Measurements from ENCODE around the gene TMEM170A. TPM values are rescaled to one million over a fixed set of nuclear protein-coding genes. Genes with fewer than 3 reads are reported as not detected.

Gene TMEM170A
- total RNA-seq, 1 experiment from 2014 or later = 34.5 TPM

DNA sequence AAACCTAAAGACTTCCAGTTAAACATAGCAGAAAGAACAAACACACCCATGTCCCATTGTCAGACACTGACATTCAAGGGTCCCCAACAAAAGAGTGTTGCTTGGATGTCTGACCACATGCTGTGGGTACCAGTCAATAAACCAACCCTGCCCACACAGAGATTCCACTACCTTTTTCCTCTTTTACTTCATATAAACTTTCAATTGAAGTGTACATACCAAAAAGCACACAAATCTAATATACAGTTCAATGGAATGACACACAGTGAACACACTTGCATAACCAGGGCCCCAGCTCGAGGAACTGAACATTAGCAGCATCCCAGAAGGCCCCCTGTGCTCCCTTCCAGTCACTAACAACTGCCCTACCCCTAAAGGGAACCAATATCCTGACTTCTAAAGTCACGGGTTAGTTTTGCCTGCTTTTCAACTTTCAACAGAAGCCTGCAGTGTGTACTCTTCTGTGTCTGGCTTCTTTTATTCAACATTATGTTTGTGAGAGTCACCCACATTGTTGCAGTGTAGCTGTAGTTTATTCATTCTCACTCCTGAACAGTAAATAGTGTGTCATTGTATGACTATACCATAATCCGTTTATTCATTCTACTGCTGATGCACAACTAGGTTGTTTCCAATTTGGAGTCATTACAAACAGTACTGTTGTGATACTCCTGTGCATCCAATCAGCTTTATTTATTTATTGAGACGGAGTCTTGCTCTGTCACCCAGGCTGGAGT lies 49.2 kb downstream of the TMEM170A start:
- BruUV-seq (replicated peaks) = no TSS peak

DNA sequence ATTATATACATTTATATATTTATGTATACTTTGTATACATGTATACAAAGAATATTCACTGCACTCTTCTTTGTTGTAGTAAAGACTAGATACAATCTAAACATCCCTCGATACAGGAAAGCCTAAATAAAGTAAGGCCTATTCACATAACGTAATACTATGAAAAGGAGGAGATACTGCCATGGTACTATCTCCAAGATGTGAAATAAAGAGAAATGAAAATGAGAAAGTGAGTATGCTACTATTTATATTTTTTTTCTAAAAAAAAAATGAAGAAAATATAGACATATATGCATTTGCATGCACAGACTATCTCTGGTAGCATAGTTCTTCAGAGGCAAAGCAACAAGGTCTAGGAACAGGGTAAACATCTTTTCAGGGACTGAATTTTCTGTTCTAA lies 50.5 kb downstream of the TMEM170A start:
- intact Hi-C loops (cut with micrococcal nuclease) = no loop called here

More for the DNA sequence above, 49.2 kb downstream of the TMEM170A start:
- Histone ChIP-seq H3K9ac (ENCODE audit: low read length) (no peak overlapping the region), H3K27me3 (ENCODE audit: insufficient read depth, low read length) (no peaks in the 10 kb centered on the region), H3K4me1 (ENCODE audit: control insufficient read depth in 1 of 2, insufficient read depth in 2 of 2, low read length in 2 of 2) (no peaks in the 10 kb centered on the region), H3K4me2 (ENCODE audit: low read length) (no peak overlapping the region), H2AFZ (ENCODE audit: low read depth, low read length, poor library complexity, severe bottlenecking) (no peak overlapping the region), H4K20me1 (ENCODE audit: insufficient read depth) (no peaks in the 10 kb centered on the region), H3K36me3 (ENCODE audit: control insufficient read depth in 1 of 2, insufficient read depth in 2 of 2, low read length in 2 of 2) (peaks cover 9 to 14% of the 10 kb centered on the region in 2 experiments), H3K4me3 (replicated peaks in 1 of 2; ENCODE audit: low read depth in 1 of 2, low read length in 2 of 2) (no peak overlapping the region), H3K9me3 (ENCODE audit: control insufficient read depth in 1 of 2, insufficient read depth in 1 of 2, low read depth in 1 of 2, low read length in 2 of 2) (no peaks in the 10 kb centered on the region), H3K9me2 (ENCODE audit: insufficient read depth) (no peaks in the 10 kb centered on the region), H3K27ac (ENCODE audit: low read depth, low read length) (no peak overlapping the region), H3K79me2 (ENCODE audit: insufficient read depth, low read length) (peaks cover 65% of the 10 kb centered on the region)
- TF ChIP-seq SRF (IDR thresholded peaks at IDR 0.05; ENCODE audit: low read depth) = no peak
- no peak for TF ChIP-seq JUND (IDR thresholded peaks at IDR 0.05)
- TF ChIP-seq, protein P1, sequence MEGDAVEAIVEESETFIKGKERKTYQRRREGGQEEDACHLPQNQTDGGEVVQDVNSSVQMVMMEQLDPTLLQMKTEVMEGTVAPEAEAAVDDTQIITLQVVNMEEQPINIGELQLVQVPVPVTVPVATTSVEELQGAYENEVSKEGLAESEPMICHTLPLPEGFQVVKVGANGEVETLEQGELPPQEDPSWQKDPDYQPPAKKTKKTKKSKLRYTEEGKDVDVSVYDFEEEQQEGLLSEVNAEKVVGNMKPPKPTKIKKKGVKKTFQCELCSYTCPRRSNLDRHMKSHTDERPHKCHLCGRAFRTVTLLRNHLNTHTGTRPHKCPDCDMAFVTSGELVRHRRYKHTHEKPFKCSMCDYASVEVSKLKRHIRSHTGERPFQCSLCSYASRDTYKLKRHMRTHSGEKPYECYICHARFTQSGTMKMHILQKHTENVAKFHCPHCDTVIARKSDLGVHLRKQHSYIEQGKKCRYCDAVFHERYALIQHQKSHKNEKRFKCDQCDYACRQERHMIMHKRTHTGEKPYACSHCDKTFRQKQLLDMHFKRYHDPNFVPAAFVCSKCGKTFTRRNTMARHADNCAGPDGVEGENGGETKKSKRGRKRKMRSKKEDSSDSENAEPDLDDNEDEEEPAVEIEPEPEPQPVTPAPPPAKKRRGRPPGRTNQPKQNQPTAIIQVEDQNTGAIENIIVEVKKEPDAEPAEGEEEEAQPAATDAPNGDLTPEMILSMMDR (IDR thresholded peaks at IDR 0.05 in 2 of 3, conservative IDR thresholded peaks at IDR 0.05 in 1 of 3; ENCODE audit: borderline replicate concordance in 1 of 3, insufficient read depth in 1 of 3, low read depth in 2 of 3, low read length in 2 of 3) = no peak
- TF ChIP-seq EZH2 (IDR thresholded peaks at IDR 0.05) = no peak
- TF ChIP-seq EGR1 (IDR thresholded peaks at IDR 0.05; ENCODE audit: low read depth) = no peak
- no peak for TF ChIP-seq ZFX (IDR thresholded peaks at IDR 0.05)
- no peak for TF ChIP-seq ELF1 (IDR thresholded peaks at IDR 0.05; ENCODE audit: borderline replicate concordance, low read depth)
- no peak for TF ChIP-seq YY1 (IDR thresholded peaks at IDR 0.05; ENCODE audit: extremely low read depth, insufficient replicate concordance, low read depth, low read length)
- intact Hi-C loops (cut with micrococcal nuclease) = no loop called here
- CTCF ChIA-PET = no interaction called here
- DNase-seq (ENCODE audit: low read depth, low spot score) (no peak), ATAC-seq (no peak)
- POLR2A ChIA-PET = no interaction called here
- RAD21 ChIA-PET (ENCODE audit: low non-redundant PET in 1 of 2, low total read pairs in 2 of 2, uncharacterized antibody in 2 of 2, unreplicated experiment in 2 of 2) = no interaction called here

More for the DNA sequence above, 50.5 kb downstream of the TMEM170A start:
- Histone ChIP-seq H4K20me1 (ENCODE audit: insufficient read depth) (no peaks in the 10 kb centered on the region), H3K36me3 (ENCODE audit: control insufficient read depth in 1 of 2, insufficient read depth in 2 of 2, low read length in 2 of 2) (peaks cover 16 to 17% of the 10 kb centered on the region in 2 experiments), H3K9me3 (ENCODE audit: control insufficient read depth in 1 of 2, insufficient read depth in 1 of 2, low read depth in 1 of 2, low read length in 2 of 2) (no peaks in the 10 kb centered on the region), H3K4me1 (ENCODE audit: control insufficient read depth in 1 of 2, insufficient read depth in 2 of 2, low read length in 2 of 2) (no peaks in the 10 kb centered on the region), H3K4me3 (replicated peaks in 1 of 2; ENCODE audit: low read depth in 1 of 2, low read length in 2 of 2) (no peak overlapping the region), H3K9me2 (ENCODE audit: insufficient read depth) (no peaks in the 10 kb centered on the region), H3K79me2 (ENCODE audit: insufficient read depth, low read length) (peaks cover 52% of the 10 kb centered on the region), H2AFZ (ENCODE audit: low read depth, low read length, poor library complexity, severe bottlenecking) (no peak overlapping the region), H3K27me3 (ENCODE audit: insufficient read depth, low read length) (no peaks in the 10 kb centered on the region), H3K9ac (ENCODE audit: low read length) (no peak overlapping the region), H3K27ac (ENCODE audit: low read depth, low read length) (no peak overlapping the region), H3K4me2 (ENCODE audit: low read length) (no peak overlapping the region)
- CTCF ChIA-PET = no interaction called here
- RAD21 ChIA-PET (ENCODE audit: low non-redundant PET in 1 of 2, low total read pairs in 2 of 2, uncharacterized antibody in 2 of 2, unreplicated experiment in 2 of 2) = no interaction called here
- ATAC-seq (no peak), DNase-seq (ENCODE audit: low read depth, low spot score) (no peak)
- BruUV-seq (replicated peaks) = no TSS peak
- POLR2A ChIA-PET = no interaction called here
- TF ChIP-seq, protein P2, sequence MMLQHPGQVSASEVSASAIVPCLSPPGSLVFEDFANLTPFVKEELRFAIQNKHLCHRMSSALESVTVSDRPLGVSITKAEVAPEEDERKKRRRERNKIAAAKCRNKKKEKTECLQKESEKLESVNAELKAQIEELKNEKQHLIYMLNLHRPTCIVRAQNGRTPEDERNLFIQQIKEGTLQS (IDR thresholded peaks at IDR 0.05) = no peak
- TF ChIP-seq FOSL1 (IDR thresholded peaks at IDR 0.05; ENCODE audit: low read depth) (no peak), CBX3 (IDR thresholded peaks at IDR 0.05; ENCODE audit: low read depth) (no peak), CEBPB (IDR thresholded peaks at IDR 0.05; ENCODE audit: low read depth) (no peak), TCF7L2 (IDR thresholded peaks at IDR 0.05; ENCODE audit: borderline replicate concordance, extremely low read depth, insufficient read depth, insufficient read length) (no peak), POLR2A (IDR thresholded peaks at IDR 0.05; ENCODE audit: borderline replicate concordance, extremely low read depth, insufficient read depth, insufficient read length) (no peak), ZNF274 (IDR thresholded peaks at IDR 0.05; ENCODE audit: low read depth, low read length) (no peak), EGR1 (IDR thresholded peaks at IDR 0.05; ENCODE audit: low read depth) (no peak)

Data from HCT116 (cell line).